ENCODE measurements around the gene SCN2A.

SCN2A gene

DNA sequence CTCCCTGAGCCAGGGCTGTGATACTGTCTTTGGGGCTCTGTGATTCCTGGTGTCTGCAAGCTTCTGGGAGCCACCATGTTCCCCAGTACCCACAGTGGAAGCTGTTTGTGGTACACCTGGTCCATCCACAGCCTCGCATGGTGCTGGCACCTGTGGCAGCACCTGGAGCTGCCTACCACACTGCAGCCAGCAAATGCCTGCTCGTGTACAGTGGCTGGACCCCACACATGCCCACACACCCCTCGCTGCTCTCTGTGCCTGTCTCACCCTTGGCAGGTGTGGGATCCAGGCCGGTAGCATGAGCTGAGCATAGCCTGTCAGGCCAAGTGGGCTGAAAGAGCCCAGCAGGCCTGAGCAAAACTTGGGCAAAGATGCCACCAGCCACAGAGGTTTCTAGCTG lies 188.5 kb downstream of the SCN2A start:
- DNase-seq, result no peak

DNA sequence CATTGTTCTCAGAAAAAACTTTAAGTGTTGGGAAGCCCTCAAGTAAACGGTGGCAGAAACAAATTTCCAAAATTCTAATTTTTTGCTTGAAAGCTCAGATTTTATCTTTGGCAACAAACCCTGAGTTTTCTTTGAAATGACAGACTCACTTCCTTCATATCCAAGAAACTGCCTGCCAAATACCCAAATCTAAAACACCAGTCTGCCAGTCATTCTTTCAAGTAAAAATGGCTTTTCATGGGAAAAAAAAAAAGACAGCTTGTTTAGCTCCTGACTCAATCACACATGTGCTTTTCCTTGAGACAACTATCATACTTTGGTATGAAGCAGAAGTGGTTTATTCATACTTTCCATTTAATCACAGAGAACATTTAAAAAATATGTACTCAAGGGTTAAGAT lies 189.7 kb downstream of the SCN2A start:
- no peak for DNase-seq

DNA sequence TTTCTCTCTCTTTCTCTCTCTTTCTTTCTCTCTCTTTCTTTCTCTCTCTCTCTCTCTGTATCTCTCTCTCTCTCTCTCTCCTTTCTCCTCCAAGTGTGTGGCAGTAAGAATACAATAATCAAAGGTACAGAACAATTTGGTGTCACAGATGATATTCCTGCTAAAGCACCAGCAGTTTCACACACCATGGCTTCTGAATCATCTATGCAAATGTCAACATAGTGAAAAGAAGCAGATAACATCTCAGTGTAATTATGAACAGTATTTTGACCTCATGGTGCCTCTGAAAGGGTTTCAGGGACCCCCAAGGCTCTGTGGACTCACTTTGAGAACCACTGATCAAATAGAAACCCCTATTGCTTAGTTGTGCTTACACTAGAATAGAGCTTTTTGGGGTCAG lies 191.8 kb downstream of the SCN2A start:
- no peak for DNase-seq

DNA sequence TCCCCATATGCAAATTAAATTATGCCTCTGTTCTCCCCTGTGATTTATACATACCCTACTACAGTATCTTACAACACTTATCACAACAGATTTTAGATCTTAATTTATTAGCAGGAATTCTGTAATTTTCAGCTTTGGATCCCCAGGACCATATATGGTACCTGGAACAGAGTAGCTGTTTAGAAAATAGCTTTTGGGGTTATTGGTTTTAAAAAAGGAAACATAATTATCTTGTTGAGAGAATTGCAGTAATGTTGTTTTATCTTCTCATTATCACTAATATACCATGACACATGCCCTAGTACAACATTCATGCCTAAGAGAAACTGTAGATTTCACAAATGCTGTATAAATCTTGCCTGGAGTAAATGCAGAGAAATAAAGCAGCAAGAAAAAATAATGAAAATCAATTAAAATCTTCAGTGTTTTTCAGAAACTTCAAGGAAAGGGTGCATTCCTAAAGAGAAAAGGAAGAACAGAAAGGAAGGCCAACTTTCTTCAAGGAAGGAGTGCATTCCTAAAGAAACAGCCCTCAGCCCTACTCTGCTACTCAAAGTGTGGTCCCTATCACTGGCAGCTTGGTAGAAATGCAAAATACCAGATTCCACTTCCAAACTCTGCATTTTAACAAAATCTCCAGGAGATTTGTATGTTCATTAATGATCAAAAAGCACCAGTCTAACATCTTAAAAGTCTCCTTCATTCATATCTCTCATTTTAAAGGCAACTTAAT lies 193.2 kb downstream of the SCN2A start:
- no peak for DNase-seq

DNA sequence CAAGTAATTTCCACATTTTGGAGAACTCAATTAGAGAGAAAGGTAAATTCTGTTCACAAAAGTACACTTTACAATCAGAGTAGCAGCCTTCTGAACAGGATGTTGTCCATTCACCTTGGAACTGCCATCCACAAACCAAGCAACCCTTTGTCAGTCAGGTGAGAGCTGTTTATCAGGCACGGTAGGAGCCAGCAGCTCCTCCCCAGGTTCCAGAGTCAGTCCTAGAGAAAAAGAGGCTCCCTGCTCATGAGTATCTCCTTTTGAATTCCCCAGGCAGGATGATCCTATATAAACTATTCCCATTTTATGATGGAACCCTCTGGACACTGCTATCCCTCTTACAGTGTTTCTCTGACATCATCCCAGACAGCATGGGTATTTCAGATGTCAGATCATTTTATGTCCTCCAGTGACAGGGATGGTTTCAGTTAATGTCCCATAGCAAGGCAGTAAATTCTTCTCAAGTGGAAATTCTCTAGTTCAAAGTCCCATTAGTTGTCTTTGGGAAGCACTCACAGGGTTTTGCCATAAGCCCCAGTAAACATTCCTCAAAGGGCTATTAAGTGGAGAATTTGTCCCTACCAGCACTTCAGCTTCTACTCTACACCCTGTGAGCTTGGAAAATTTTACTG lies 195.8 kb downstream of the SCN2A start:
- DNase-seq, result no peak

DNA sequence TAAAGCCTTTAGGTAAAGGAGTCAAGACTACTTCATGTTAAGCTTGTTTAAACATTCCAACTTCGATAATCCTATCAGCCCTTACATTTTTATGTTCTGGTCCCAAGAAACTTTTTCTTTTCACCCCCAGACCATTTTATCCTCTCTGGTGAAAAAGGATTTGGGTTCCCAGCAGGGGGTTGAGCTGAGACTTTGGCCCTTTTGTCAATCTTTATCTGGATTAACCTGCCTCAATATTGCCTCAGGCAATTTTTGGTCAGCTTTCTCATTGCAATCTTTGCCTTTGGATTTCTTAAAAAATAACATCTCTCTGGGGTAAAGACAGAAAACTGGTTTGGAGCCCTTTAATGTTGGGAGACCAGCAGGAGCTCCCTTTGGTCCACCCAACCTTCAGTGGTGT lies 196.4 kb downstream of the SCN2A start:
- no peak for DNase-seq

DNA sequence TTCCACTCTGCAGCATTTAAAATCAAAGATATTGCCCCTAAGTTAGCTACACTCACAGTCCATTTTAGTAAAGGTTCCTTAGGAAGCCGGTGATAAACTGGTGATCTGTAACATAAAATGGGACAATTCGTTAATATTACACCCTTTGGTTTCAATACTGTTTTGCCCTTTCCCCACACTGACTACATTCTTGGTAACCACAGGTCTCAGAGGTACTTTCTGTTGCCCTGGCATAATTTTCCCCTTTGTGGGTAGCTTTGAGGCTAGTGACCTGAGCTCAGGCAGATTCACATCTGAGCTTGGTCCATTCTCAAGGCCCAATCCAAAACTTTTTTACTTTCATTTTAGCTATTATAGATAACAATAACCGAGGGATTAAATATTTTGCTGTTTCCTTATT lies 197.3 kb downstream of the SCN2A start:
- no peak for DNase-seq

DNA sequence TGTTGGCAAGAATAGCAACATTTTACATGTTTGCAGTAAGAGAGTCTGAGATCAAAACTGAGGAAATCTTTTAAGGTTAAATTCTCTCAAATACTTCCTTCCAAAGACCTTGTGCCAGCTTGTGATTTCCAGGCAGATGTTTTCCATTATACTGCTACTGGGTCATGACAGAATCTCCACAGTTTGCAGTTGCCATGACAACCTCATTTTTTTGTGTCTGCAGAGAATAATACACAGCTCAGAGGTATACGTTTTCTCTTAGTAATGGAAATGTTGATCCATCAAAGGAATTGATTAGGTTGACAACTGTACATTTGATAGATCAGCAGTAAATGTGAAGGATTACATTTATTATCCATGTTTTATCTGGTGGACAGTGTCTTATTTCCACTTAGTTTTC lies 201.2 kb downstream of the SCN2A start:
- DNase-seq, result no peak
